Adrenal gland (tissue), 12 donors: Measurements from ENCODE around the gene GPAT3. TPM values are rescaled to one million over a fixed set of nuclear protein-coding genes. Genes with fewer than 3 reads are reported as not detected.

Source experiments
- DNase-seq, 7 donors: peaks; one replicate each; pipeline ENCODE4 v3.0.0-alpha.2; 2019 to 2020
- H3K27ac ChIP-seq, 5 donors: fragments of 200-600 bp; sonication (generic) in 4 of 5; 1 replicate in 3 of 5; 2 replicates in 2 of 5; pipeline versions ENCODE4 v1.5.1 to v1.8.0; 2016 to 2020; ENCODE audit warnings: mild to moderate bottlenecking in 1 of 5
- H3K27me3 ChIP-seq: fragments of 200-600 bp; 2 replicates; pipeline ENCODE4 v1.8.0; 2021
- H3K36me3 ChIP-seq, 2 donors: fragments of 200-600 bp; replicated peaks in 1 of 2; 1 replicate in 1 of 2; 2 replicates in 1 of 2; pipeline versions ENCODE4 v1.5.1 to v1.8.0; 2018 to 2022
- H3K4me1 ChIP-seq, 2 donors: fragments of 200-600 bp; replicated peaks in 1 of 2; 1 replicate in 1 of 2; 2 replicates in 1 of 2; pipeline versions ENCODE4 v1.5.1 to v1.8.0; 2018 to 2021
- H3K4me3 ChIP-seq, 4 donors: fragments of 200-600 bp; sonication (generic) in 3 of 4; one replicate each; pipeline ENCODE4 v1.5.1; 2016 to 2018
- H3K9me3 ChIP-seq, 3 donors: fragments of 200-600 bp; sonication (generic) in 1 of 3; replicated peaks in 1 of 3; 1 replicate in 2 of 3; 2 replicates in 1 of 3; pipeline versions ENCODE4 v1.5.1 to v1.8.0; 2016 to 2021
- CTCF ChIP-seq, 6 experiments: fragments of 450-650 bp in 4 of 6; fragments of 200-600 bp in 2 of 6; sonication (generic) in 1 of 6; IDR thresholded peaks; 1 replicate in 5 of 6; 2 replicates in 1 of 6; pipeline versions ENCODE4 v1.5.1 to v1.8.0; 2016 to 2021; ENCODE audit warnings: antibody characterized with exemption in 6 of 6, mild to moderate bottlenecking in 2 of 6, moderate library complexity in 1 of 6
- POLR2A ChIP-seq, 2 donors: fragments of 450-650 bp; IDR thresholded peaks; one replicate each; pipeline ENCODE4 v1.6.1; 2017; ENCODE audit warnings: antibody characterized with exemption in 2 of 2, mild to moderate bottlenecking in 2 of 2, moderate library complexity in 1 of 2
- WGBS, 4 donors: extraction: QIAGEN DNeasy Blood & Tissue Kit in 2 of 4; methylation state at CpG; one replicate each; pipeline versions ENCODE4 v1.1.5 to v1.1.7; 2013 to 2017; 5-methylcytosine and 5-hydroxymethylcytosine counted together
- intact Hi-C, 2 donors: fragments of 100-400 bp; cut with DNase I; formaldehyde crosslinking; loops; one replicate each; pipeline versions ENCODE4 v1.14.1 to v1.15.0; 2022 to 2023
- polyA plus RNA-seq, 3 donors: library from polyadenylated mRNA; stranded (reverse); fragments of 200-250 nt in 2 of 3; fragments of 350-450 nt in 1 of 3; fragmentation: Illumina TruSeq in 1 of 3; extraction: RNeasy Lipid Tissue Mini Kit (QIAGEN cat#74804) in 1 of 3; gene quantifications; one replicate each; pipeline ENCODE4 v1.2.3, GENCODE V29; 2013 to 2014
- total RNA-seq, 9 donors: library from RNA; depleted of rRNA in 4 of 9; stranded (reverse); fragments of >200 nt in 4 of 9; fragments of 120-200 nt in 1 of 9; fragmentation: NEBNext Ultra II Directional in 1 of 9; extraction: Animal tissue kit (Norgen Biotek cat#: 25700) in 1 of 9; gene quantifications; one replicate each; pipeline versions ENCODE4 v1.1.0 to v1.2.4, GENCODE V29; 2013 to 2023
- donor health status: healthy with polysubstance abuse.
- donor health status: Bipolar disorder and iron deficiency.
- donor health status: DM: yes; HTN: yes; CAD: no.
- donor health status: DM: no; HTN: no; CAD: no.
- donor health status: DM: no; HTN: no; CAD: no.
- donor health status: DM: yes; HTN: yes; CAD: no.

GPAT3 gene
- total and polyA plus RNA-seq, 12 donors: 0.12 to 15.4 (median 0.98) TPM

- no peaks in the 10 kb centered on the region for H3K4me1 ChIP-seq
- WGBS, 4 donors: 74 to 87% (median 83%) methylated on average over 3 of the region's 3 CpGs
- no peak for TF ChIP-seq CTCF (IDR thresholded peaks at IDR 0.05)
- no peak for TF ChIP-seq POLR2A (IDR thresholded peaks at IDR 0.05)
- no peaks in the 10 kb centered on the region for H3K9me3 ChIP-seq
- no peak overlapping the region for H3K27ac ChIP-seq
- intact Hi-C loops: no loop called here
- no peak overlapping the region for H3K4me3 ChIP-seq
- no peaks in the 10 kb centered on the region for H3K27me3 ChIP-seq
- DNase-seq: no peak
- H3K36me3 ChIP-seq: no peaks in the 10 kb centered on the region
These were observed 69.8 kb downstream of the GPAT3 start for GRCh38 chr4:83605744-83606172.

DNA sequence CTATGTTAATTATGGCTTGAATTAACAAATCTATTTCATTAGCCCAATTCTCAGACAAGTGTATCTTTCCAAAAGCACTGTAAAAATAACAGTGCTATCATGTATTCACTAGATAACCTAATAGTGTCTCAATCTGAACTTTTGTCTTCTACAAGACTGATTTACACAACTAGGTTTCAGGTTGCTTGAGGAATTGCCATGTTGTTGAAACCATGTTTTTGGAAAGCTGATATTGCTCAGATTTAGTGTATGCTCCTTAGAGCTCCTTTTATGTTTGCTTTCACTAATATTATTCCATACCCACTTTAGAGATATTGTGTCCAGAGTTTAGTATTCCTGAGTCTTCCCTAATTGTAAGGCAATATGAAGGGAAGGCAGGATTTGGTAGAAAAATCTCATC lies 70.6 kb downstream of the GPAT3 start:
- H3K9me3 ChIP-seq: no peaks in the 10 kb centered on the region
- H3K27me3 ChIP-seq: no peaks in the 10 kb centered on the region
- H3K4me1 ChIP-seq: no peaks in the 10 kb centered on the region
- no peak overlapping the region for H3K27ac ChIP-seq
- H3K36me3 ChIP-seq: no peaks in the 10 kb centered on the region
- no peak for TF ChIP-seq CTCF (IDR thresholded peaks at IDR 0.05)
- TF ChIP-seq POLR2A (IDR thresholded peaks at IDR 0.05): no peak
- DNase-seq: no peak
- intact Hi-C loops: no loop called here
- H3K4me3 ChIP-seq: no peak overlapping the region

GRCh38 chr4:83606898-83607297 lies 71.0 kb downstream of the GPAT3 start:
- DNase-seq: no peak

DNA sequence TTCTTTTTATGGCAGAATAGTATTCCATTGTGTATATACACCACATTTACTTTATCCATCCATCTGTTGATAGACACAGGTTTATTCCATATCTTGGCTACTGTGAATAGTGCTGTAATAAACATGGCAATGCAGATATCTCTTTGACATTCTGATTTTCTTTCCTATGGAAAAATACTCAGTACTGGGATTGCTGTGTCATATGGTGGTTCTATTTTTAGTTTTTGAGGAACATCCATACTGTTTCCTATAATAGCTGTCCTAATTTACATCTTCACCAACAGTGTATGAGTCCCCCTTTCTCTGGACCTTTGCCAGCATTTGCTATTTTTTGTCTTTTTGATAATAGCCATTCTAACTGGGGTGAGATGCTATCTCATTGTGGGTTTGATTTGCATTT lies 73.5 kb downstream of the GPAT3 start:
- DNase-seq: no peak
- H3K36me3 ChIP-seq: no peaks in the 10 kb centered on the region
- H3K4me3 ChIP-seq: no peak overlapping the region
- H3K27me3 ChIP-seq: no peaks in the 10 kb centered on the region
- intact Hi-C loops: no loop called here
- H3K9me3 ChIP-seq: peaks cover 0 to 18% (median 0%) of the 10 kb centered on the region in 3 donors
- no peak overlapping the region for H3K27ac ChIP-seq
- TF ChIP-seq CTCF (IDR thresholded peaks at IDR 0.05): no peak
- TF ChIP-seq POLR2A (IDR thresholded peaks at IDR 0.05): no peak
- no peaks in the 10 kb centered on the region for H3K4me1 ChIP-seq

More at GRCh38 chr4:83606898-83607297, 71.0 kb downstream of the GPAT3 start:
- Histone ChIP-seq H3K9me3 (no peaks in the 10 kb centered on the region), H3K27me3 (no peaks in the 10 kb centered on the region), H3K27ac (no peak overlapping the region), H3K4me3 (no peak overlapping the region), H3K4me1 (no peaks in the 10 kb centered on the region), H3K36me3 (no peaks in the 10 kb centered on the region)
- intact Hi-C loops: no loop called here
- TF ChIP-seq CTCF (IDR thresholded peaks at IDR 0.05): no peak
- no peak for TF ChIP-seq POLR2A (IDR thresholded peaks at IDR 0.05)
- WGBS, 4 donors: 43 to 65% (median 48%) methylated on average over 7 of the region's 7 CpGs
